HTR-8/SVneo (cell line): Measurements from ENCODE around the gene JMJD1C.
A peak's percentile ranks its signal among the peaks of the same experiment; 100 is the strongest.

Experiments used
- DNase-seq: peaks from one replicate; pipeline ENCODE4 v3.0.0; 2011; ENCODE audit warnings: low spot score, mixed read lengths; ENCODE audit not compliant: insufficient read length
- FAIRE-seq: peaks from 2 replicates; lab custom pipeline; 2011; peaks lifted over from hg19 to GRCh38; lab: Jason Lieb, UNC

JMJD1C gene

GRCh38 chr10:63205421-63205820, 260.4 kb downstream of the JMJD1C start:
- no peak for FAIRE-seq

GRCh38 chr10:63204667-63205391, 260.9 kb downstream of the JMJD1C start:
- FAIRE-seq (no peak), DNase-seq (no peak)

More at GRCh38 chr10:63205421-63205820, 260.4 kb downstream of the JMJD1C start:
- DNase-seq = no peak

- FAIRE-seq (no peak), DNase-seq (no peak)
These were observed 264.7 kb downstream of the JMJD1C start for GRCh38 chr10:63201118-63201517.

GRCh38 chr10:63200431-63200830, 265.3 kb downstream of the JMJD1C start:
- FAIRE-seq = no peak

GRCh38 chr10:63199716-63200115, 266.1 kb downstream of the JMJD1C start:
- FAIRE-seq (no peak), DNase-seq (no peak)

More at GRCh38 chr10:63200431-63200830, 265.3 kb downstream of the JMJD1C start:
- DNase-seq = no peak

- no peak for DNase-seq
- no peak for FAIRE-seq
These were observed 268.3 kb downstream of the JMJD1C start for GRCh38 chr10:63197344-63198092.

GRCh38 chr10:63192826-63193225, 273.0 kb downstream of the JMJD1C start:
- DNase-seq = no peak
- no peak for FAIRE-seq

GRCh38 chr10:63175534-63175933, 290.2 kb downstream of the JMJD1C start:
- DNase-seq = no peak
- FAIRE-seq = no peak

GRCh38 chr10:63173468-63174232, 292.1 kb downstream of the JMJD1C start:
- DNase-seq = no peak
- no peak for FAIRE-seq

GRCh38 chr10:63171926-63172325, 293.9 kb downstream of the JMJD1C start:
- DNase-seq (no peak), FAIRE-seq (no peak)

GRCh38 chr10:63171255-63171855, 294.4 kb downstream of the JMJD1C start:
- DNase-seq = no peak
- FAIRE-seq = no peak

GRCh38 chr10:63169624-63170023, 296.2 kb downstream of the JMJD1C start:
- DNase-seq = no peak
- FAIRE-seq = no peak

- DNase-seq (no peak), FAIRE-seq (no peak)
These were observed 296.8 kb downstream of the JMJD1C start for GRCh38 chr10:63168821-63169462.

- DNase-seq = peak; percentile 52
These were observed 299.0 kb downstream of the JMJD1C start for GRCh38 chr10:63166742-63167258.

GRCh38 chr10:63165249-63165648, 300.5 kb downstream of the JMJD1C start:
- DNase-seq (no peak), FAIRE-seq (no peak)

More at GRCh38 chr10:63166742-63167258, 299.0 kb downstream of the JMJD1C start:
- peak; percentile 68 for FAIRE-seq

GRCh38 chr10:63164166-63164623, 301.6 kb downstream of the JMJD1C start:
- FAIRE-seq (no peak), DNase-seq (no peak)

GRCh38 chr10:63161592-63161991, 304.2 kb downstream of the JMJD1C start:
- DNase-seq (no peak), FAIRE-seq (no peak)

GRCh38 chr10:63157845-63158624, 307.7 kb downstream of the JMJD1C start:
- peak; percentile 31 for FAIRE-seq
- peak; percentile 60 for DNase-seq

GRCh38 chr10:63156236-63156635, 309.5 kb downstream of the JMJD1C start:
- no peak for FAIRE-seq

More at GRCh38 chr10:63156236-63156635, 309.5 kb downstream of the JMJD1C start:
- DNase-seq = no peak
